HG02870 (cell line): Measurements from ENCODE around the gene VTI1A.
"Not testable (repeated sequence)": the region's sequence is repeated elsewhere in the genome, so short reads cannot be mapped to it uniquely, and the experiment has no call there.

Source experiments
- ATAC-seq: cut with Tn5 transposase; IDR thresholded peaks from one replicate; pipeline ENCODE4 v1.9.1; 2021; ENCODE audit warnings: mild to moderate bottlenecking, moderate library complexity; ENCODE audit not compliant: unreplicated experiment

The VTI1A gene

DNA sequence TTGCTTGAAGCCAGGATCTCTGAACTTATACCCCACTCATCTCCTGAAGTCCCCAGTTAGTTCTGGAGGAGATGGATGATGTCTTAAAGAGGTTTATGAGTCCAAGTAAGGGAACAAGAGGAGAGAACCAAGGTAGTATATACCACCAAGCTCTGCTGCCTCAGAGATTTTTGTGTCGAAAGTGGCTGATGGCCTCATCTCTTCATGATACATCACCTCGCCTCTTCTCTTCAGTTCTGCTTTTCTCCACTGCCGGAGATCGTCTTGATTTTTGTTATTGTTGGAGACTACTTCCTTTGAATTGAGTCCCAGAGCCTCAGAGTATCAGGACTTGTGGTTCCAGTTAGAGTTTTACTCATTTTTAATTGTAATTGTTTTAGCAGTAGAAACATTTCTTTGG lies 1.9 kb downstream of the VTI1A start:
- ATAC-seq = no peak

DNA sequence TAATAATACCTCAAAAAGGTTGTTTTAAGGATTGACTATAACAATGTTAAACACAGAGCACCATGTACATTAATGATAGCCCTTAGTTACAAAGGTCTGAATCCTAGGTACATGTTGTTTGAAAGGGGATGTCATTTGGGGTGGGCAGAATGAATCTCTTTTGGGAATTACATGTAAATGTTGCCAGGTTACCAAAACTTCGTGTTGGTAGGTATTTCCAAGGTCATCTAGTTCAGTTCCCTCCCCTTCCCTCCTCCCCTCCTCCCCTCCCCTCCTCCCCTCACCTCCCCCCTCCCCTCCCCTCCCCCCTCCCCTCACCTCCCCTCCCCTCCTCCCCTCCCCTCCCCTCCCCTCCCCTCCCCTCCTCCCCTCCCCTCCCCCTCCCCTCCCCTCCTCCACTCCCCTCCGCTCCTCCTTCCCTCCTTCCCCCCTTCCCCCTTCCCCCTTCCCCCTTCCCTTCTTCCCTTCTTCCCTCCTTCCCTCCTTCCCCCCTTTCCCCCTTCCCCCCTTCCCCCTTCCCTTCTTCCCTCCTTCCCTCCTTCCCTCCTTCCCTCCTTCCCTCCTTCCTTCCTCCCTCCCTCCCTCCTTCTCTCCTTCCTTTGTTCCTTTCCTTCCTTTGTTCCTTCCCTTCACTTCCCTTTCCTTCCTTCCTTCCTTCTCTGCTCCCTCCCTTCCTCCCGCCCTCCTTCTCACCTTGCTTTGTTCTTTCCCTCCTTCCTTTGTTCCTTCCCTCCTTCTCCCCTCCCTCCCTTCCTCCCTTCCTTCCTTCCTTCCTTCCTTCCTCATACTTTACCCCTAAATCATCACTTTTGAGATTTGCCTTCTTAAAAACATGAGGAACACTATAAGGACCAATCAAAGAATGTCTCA lies 8.1 kb downstream of the VTI1A start:
- no peak for ATAC-seq

DNA sequence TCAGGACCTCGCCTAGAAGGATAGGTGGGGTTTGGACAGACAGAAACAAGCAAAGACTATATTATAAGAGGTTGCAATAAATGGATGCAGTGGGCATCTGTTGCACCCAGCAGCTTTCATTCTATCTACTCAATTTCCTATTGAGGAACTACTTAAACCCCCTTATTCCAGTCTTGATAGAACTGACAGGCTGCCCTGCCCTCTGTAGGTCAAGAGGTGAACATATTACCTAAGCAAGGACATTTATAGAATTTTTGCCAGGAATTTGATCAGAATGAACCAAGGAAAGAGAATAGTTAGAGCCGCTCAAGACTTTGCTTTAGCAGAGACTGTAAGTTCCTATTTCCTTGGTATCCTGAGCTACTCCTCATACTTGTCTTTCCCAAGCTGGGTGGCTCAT lies 9.5 kb downstream of the VTI1A start:
- no peak for ATAC-seq

DNA sequence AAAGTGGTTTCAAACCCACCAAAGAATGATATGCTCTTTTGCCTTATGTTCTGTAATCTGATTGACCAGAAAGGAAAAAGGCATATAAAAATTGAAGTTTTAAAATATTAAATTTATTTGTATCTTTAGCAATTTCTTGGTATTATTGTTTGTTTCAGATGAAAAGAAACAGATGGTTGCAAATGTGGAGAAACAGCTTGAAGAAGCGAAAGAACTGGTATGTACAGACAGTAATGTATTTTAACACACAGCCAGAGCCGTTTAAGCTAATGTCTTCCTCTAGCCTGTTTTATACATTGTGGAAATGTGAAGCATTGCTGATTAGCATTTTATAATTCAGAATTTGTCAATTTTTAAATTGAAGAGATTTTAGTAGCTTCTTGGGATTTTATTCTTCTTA lies 13.4 kb downstream of the VTI1A start:
- ATAC-seq = no peak

DNA sequence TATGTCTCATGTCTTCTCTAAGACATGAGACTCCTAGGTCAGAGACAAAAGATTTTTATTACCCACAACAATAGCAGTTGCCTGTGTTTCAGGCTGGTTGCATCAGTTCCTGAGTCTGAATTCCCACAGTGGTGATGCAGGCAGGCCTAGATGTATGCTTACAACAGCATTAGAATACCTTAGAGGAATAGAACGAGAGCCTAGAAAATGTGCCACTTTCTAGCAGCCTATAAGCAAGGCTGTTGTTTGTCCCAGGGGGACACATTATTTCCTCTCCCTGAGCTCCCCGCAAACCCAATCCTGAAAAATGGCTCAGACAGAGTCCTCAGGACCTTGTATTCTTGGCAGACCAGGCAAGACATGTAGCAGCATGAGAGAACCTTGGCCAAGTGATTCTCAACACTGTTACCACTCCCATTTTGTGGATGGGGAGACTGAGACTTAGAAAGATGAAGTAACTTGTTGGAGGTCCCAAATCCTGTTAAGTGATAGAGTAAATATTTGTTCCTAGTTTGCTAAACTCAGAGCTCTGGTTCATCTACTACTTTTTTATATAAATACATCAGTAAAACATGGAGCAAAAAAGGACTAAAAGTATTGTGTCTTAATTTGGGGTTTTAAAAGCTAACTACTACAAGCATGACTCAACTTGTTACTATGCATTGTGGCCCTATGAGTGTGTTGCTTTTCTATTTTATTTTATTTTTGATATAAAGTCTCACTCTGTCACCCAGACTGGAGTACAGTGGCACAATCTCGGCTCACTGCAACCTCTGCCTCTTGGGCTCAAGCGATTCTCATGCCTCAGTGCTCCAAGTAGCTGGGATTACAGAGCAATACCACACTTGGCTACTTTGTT lies 14.2 kb downstream of the VTI1A start:
- no peak for ATAC-seq

DNA sequence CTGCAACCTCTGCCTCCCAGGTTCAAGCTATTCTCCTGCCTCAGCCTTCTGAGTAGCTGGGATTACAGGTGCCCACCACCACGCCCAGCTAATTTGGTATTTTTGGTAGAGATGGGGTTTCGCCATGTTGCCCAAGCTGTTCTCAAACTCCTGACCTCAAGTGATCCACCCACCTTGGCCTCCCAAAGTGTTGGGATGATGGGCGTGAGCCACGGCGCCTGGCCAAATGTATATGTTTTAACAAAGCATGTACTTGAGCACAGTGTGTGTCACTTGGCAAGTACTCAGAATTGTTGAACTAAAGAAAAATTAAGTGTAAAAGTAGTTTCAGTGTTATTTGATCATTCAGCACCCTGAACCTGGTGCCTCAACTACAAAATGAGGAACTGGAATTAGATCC lies 17.1 kb downstream of the VTI1A start:
- not testable (repeated sequence) for ATAC-seq

DNA sequence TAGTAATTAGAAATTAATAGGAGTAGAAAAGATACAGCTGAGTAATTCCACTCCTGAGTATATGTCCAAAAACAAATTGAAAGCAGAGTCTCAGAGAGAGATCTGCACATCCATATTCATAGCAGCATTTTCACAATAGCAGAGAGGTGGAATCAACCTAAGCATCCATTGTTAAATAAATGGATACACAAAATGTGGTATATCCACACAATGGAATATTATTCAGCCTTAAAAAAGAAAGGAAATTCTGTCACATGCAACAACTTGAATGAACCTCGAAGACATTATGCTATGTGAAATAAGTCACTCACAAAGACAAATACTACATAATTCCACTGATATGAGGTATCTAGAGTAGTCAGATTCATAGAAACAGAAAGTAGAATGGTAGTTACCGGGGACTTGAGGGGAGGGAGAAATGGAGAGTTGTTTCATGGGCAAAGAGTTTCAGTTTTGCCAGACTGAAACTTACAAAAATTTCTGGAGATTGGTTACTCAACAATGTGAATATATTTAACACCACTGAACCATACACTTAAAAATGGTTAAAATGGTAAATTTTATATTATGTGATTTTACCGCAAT lies 18.4 kb downstream of the VTI1A start:
- ATAC-seq = no peak

DNA sequence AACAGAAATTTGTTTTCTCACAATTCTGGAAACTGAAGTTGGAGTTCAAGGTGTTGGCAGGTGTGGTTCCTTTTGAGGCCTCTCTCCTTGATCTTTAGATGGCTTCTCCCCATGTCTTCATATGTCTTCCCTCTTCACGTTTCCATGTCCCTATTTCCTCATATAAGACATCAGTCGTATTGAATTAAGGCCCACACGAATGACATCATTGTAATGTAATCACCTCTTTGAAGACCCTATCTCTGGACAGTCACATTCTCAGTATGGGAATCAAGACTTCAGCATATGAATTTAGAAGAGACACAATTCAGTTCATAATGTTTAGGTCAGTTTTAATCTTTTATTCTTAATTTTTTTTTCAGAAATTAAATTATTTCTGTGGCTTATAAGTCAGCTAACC lies 19.8 kb downstream of the VTI1A start:
- ATAC-seq = no peak

DNA sequence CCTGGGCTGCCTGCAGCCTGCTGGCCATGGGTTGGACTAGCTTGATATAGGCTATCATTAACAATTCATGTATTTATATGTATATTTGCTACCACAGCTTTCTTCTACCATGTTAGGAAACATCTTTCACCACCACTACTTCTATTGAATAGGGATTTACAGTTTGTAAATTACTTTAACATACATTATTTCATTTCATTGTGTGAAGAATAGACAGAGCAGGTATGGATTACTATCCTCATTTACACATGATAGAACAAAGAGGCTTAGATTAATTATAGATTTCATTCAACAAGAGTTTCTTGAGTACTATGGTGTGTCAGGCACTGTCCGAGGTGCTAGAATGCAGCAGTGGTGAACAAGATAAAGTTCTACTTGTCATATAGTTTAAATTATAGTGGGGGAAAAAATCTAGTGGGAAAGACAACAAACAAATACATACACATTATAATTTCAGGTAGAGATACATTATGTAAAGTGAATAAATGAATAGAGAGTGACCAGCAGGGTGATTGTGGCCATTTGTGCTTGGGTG lies 20.6 kb downstream of the VTI1A start:
- ATAC-seq = no peak

DNA sequence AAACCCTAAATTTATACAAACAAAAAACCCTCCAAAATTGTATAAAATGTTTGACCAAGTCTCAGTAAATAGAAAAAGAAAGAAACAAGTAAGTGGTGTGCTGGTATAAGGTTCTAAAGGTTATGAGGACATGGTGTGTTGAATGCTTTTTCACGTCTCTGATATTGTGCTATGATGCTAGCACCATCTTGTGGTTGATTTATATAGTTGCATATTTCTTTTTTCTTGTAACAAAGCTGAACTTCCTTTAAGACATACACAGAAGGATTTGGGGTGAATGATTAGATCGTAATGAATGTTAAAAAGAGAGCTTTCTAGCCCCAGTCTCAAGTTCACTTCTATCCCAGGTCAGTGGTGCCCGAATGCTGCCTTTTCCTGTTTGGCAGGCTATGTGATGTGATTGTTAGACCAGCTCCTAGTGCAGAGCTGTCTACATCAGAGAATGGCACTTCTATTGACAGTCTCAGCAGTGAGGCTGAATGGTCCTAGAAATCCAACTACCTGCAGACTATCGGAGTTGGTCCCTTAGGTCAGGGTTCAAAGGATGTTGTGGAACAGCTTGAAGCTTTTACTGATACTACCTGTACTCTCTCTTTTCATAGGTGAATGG lies 25.0 kb downstream of the VTI1A start:
- ATAC-seq = no peak

DNA sequence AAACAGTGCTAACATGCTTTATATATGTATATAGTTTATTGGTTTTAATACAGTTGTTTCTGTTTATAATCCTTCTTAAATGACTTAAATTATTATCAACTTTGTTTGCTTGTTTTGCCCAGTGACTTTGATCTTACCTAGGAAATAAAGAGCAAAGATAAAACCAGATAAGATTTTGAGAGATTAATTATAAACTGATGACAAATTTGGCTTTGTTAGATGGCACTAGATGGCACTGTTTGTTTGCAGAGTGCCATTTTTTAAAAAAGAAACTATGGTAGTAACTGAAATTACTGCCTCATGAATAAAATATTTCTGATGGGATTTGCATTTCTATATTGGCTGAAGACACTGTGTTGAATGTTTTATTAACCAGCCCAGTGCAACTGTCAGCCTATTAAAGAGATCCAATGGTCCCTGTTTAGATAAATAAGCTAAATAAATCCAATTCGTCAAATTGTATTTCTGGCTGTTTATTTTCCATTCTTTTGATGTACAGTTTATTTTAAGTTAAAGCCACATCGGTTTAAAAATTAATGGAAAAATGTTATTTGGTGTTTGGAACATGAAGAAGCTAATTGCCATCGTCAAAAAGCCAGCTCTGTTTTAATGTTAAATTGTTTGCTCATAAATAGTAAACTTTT lies 28.7 kb downstream of the VTI1A start:
- ATAC-seq = no peak

DNA sequence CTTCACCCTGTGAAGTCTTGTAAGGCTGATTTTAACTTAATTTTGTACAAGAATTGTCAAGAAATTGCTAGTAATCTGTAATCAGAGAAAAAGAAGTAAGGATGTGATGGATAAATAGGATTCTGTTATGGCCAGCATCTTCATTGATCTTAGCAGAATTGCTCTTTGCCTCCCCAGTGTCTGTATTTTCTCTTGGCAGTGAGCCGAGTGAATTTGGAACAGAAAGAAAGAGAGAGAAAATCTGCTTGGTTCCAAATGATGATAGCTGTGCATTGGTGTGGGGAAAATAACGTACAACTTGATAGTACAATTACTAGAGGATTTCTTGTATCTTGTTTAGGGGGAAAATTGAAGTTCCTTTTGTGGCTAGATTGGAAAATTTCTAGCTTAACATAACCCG lies 34.6 kb downstream of the VTI1A start:
- no peak for ATAC-seq

DNA sequence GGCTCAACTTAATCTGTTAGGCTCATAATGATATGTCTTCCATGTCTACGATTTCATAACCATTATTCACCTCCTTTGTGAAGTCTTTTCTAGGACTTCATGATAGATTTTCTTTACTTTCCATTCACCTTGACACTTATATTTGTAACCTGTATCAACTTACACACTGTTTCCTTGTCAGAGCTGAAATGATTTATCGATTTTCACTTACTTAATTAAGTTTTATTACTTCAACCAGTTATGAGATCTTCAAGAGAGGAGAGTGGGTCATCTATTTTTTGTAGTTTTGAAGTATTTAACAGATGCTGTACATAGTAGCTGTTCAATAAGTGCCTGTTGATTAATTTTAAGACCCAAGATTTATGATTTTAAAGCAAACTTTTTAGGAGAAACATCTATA lies 37.4 kb downstream of the VTI1A start:
- ATAC-seq = no peak

DNA sequence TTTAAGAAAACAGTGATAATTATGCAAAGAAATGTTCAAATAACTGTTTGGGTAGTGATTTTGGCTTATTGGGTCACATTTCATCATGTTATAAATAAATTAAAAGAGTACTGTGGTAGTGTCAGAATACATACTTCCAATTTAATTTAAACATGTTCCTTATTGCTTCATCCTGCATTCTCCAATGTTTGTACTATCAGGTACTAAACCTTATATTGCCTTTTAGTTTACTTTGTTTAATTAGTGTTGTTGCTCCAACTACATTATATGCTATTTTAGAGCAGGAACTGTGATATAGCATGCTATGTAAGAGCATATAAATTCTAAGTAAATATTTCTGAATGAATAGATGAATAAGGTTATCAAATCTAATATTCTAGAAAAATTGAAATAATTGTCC lies 40.9 kb downstream of the VTI1A start:
- ATAC-seq = no peak

DNA sequence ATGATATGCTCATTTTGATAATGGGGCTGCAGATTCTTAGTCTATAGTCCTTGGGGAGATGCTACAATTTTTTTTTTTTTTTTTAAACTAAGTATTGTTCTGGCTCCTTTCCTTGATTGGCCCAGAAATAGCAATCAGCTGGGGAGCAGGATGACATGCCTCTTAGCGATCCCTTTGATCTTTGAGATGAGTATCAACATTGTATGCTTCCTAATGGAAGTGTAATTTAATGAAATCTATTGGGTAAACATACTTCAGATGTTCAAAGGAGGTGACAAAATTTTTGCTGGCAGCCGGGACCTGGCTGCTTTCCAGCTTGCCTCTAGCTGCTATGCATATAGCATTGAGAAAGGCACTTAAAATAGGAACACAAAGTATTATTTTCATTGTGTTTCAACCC lies 43.5 kb downstream of the VTI1A start:
- no peak for ATAC-seq

DNA sequence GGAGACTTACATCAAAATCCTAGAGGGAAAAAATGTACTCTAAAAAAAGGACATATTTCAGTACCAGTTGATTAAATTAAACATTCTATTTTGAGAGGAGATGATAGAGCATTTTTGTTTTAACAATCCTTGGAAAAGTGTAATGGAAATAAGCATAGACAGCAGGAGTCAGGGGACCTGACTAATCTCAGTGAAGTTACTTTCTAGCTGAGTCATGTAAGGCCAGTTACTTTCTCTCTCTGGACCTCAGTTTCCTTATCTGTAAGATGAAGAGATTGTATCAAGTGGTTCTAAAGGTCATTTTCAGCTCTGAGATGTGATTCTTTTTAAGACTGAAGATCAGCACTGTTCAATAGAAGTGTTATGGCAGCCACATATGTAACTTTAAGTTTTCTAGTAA lies 44.1 kb downstream of the VTI1A start:
- no peak for ATAC-seq

DNA sequence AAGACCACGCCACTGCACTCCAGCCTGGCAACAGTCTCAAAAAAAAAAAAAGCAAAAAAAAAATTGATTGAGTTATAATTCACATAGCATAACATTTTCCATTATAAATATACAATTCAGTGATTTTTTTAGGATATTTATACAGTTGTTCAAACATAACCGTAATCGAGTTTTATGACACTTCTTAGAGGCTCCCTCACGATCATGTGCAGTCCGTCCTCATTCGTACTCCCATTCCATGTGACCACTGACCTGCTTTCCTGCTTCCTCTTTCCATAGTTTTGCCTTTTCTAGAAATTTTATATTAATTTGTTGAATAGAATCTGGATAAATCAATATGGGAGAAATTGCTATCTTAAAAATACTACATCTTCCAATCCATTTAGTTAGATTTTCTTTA lies 45.7 kb downstream of the VTI1A start:
- ATAC-seq = no peak

DNA sequence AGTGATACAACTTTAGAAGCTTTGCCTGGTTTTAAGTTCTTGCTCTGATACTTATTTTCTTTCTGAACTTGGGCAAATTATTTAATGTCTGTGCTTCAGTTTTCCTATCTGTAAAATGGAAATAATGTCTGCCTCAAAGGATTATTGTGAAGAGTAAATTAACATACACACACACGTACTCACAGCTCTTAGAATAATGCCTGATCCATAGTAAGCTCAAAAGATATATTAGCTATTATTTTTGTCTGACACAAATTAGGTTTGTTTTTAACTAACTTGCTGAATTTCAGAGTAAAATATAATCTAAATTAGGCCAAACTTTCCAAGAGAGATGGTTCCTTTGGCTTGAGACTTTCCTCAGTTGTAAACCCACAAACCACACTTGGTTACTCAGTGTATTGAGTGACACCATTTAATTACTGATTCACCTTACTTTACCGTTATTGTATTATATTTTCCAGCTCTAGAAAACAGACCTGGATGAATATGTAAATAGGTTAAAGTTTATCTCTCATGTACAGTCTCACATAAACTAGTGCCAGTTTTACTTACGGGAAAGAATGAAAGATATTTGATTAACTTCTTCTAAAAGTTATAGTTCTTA lies 50.4 kb downstream of the VTI1A start:
- ATAC-seq = no peak

DNA sequence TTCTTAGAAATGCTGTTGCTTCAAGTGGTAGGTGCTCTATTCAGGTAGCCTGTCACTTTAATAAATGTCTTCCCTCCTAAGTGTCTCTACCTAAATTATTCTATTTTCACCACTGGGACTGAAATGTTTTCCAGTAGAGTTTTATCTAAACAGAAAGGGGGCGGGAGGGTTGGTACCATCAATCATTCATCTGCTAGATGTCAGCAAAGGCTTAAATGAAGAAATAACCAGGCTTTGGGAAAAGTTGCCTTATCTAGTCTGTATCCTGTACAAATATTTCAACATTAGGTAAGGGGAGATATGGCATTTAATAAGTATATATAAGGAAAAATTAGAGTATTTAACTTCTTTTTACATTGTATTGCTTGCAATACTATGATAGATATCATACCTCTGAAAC lies 51.8 kb downstream of the VTI1A start:
- ATAC-seq = no peak

DNA sequence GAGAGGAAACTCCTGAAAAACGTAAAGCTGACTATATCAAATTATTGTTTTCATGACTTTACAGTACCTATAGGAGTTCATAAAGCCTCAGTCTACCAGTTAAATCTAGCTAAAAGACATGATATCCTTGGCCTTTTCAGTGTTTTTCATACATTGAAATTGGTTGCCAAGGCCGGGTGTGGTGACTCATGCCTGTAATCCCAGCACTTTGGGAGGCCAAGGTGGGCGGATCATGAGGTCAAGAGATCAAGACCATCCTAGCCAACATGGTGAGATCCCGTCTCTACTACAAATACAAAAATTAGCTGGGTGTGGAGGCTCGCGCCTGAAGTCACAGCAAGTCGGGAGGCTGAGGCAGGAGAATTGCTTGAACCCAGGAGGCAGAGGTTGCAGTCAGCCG lies 53.0 kb downstream of the VTI1A start:
- ATAC-seq = not testable (repeated sequence)
